OCI-LY1 (cell line): ENCODE measurements around the gene CSTF1.

Experiments
- CTCF ChIP-seq: fragments of 200-600 bp; sonication (generic), shearing (Covaris generic); IDR thresholded peaks from 2 replicates; pipeline ENCODE4 v1.5.1; 2017; ENCODE audit warnings: mild to moderate bottlenecking, antibody characterized with exemption, low read length, moderate library complexity, mixed read lengths
- EZH2 ChIP-seq: fragments of 200-600 bp; sonication (generic), shearing (Covaris generic); IDR thresholded peaks from 2 replicates; pipeline ENCODE4 v1.8.0; 2017; ENCODE audit warnings: borderline replicate concordance, mixed run types, mild to moderate bottlenecking, antibody characterized with exemption, low read length, moderate library complexity, mixed read lengths

GRCh38 chr20:56348746-56349145 is 43.7 kb upstream of the CSTF1 start:
- TF ChIP-seq CTCF (no peak), EZH2 (no peak)
